C4-2B (cell line): ENCODE measurements around the gene TRIM42.

Source experiments
- CTCF ChIP-seq: fragments of 450-650 bp; conservative IDR thresholded peaks from 2 replicates; pipeline ENCODE4 v1.5.1; 2017; ENCODE audit warnings: mild to moderate bottlenecking
- ZFX ChIP-seq: fragments of 450-650 bp; IDR thresholded peaks from 2 replicates; pipeline ENCODE4 v1.6.1; 2017

GRCh38 chr3:140748171-140748570 is 70.3 kb downstream of the TRIM42 start:
- TF ChIP-seq CTCF (no peak), ZFX (no peak)
